Endothelial cell of umbilical vein (primary cell): Measurements from ENCODE around the gene PERCC1. TPM values are rescaled to one million over a fixed set of nuclear protein-coding genes. Genes with fewer than 3 reads are reported as not detected.

Experiments used
- BruUV-seq: library from RNA; stranded (reverse); fragments of 400-500 nt; replicated peaks from 2 replicates; lab custom pipeline; 2021; lab: Mats Ljungman, UMichigan
- CTCF ChIA-PET: fragments of 300-600, 350-600 bp; sonication (Branson Sonifier 250); formaldehyde crosslinking; loops from one replicate; lab custom pipeline; 2021; ENCODE audit warnings: antibody characterized with exemption, inconsistent platforms; lab: Charles Lee
- POLR2A ChIA-PET: fragments of 300-600, 350-600 bp; sonication (Branson Sonifier 250); formaldehyde crosslinking; loops from one replicate; lab custom pipeline; 2021; ENCODE audit warnings: antibody characterized with exemption, inconsistent platforms; lab: Charles Lee
- DNase-seq: peaks from one replicate; pipeline ENCODE4 v3.0.0-alpha.2; 2011; ENCODE audit warnings: low read depth, low spot score
- FAIRE-seq: peaks from 2 replicates; lab custom pipeline; 2011; peaks lifted over from hg19 to GRCh38; lab: Jason Lieb, UNC
- H2AFZ ChIP-seq: 2 replicates; pipeline ENCODE4 v1.6.0; 2012; ENCODE audit warnings: low read depth, low read length, control low read depth, inconsistent platforms
- H3K27ac ChIP-seq: 2 replicates; pipeline ENCODE4 v1.5.1; 2011; ENCODE audit warnings: low read depth, mild to moderate bottlenecking, control low read depth, low read length, moderate library complexity; ENCODE audit not compliant: insufficient read depth
- H3K27me3 ChIP-seq, 2 experiments: 2 replicates each; pipeline versions ENCODE4 v1.6.0 to v1.6.1; 2011; ENCODE audit warnings: low read length in 2 of 2, mixed read lengths in 1 of 2; ENCODE audit not compliant: control insufficient read depth in 2 of 2, insufficient read depth in 2 of 2
- H3K36me3 ChIP-seq, 2 experiments: 2 replicates in 1 of 2; 3 replicates in 1 of 2; pipeline ENCODE4 v1.5.1; 2011; ENCODE audit warnings: low read length in 2 of 2, mild to moderate bottlenecking in 1 of 2, moderate library complexity in 1 of 2; ENCODE audit not compliant: control insufficient read depth in 2 of 2, insufficient read depth in 2 of 2; ENCODE audit errors: extremely low read depth in 1 of 2
- H3K4me1 ChIP-seq: 3 replicates; pipeline ENCODE4 v1.5.1; 2011; ENCODE audit warnings: mild to moderate bottlenecking, low read length; ENCODE audit not compliant: control insufficient read depth, insufficient read depth; ENCODE audit errors: extremely low read depth
- H3K4me2 ChIP-seq: 2 replicates; pipeline ENCODE4 v1.6.1; 2011; ENCODE audit warnings: low read length, control low read depth, mixed read lengths; ENCODE audit not compliant: insufficient read depth
- H3K4me3 ChIP-seq, 3 experiments: fragments of 200-600 bp in 1 of 3; sonication (generic), shearing (Covaris generic) in 1 of 3; replicated peaks in 1 of 3; 2 replicates each; pipeline ENCODE4 v1.5.1; 2011 to 2016; ENCODE audit warnings: control low read depth in 3 of 3, low read length in 3 of 3, mild to moderate bottlenecking in 2 of 3, inconsistent platforms in 1 of 3, low read depth in 1 of 3, moderate library complexity in 1 of 3; ENCODE audit not compliant: insufficient read depth in 1 of 3
- H3K79me2 ChIP-seq: 2 replicates; pipeline ENCODE4 v1.6.0; 2012; ENCODE audit warnings: low read length, inconsistent platforms; ENCODE audit not compliant: control insufficient read depth, insufficient read depth
- H3K9ac ChIP-seq: replicated peaks from 2 replicates; pipeline ENCODE3; 2011; ENCODE audit warnings: low read length, control low read depth; ENCODE audit not compliant: insufficient read depth; ENCODE audit errors: extremely low read depth
- H3K9me1 ChIP-seq: replicated peaks from 3 replicates; pipeline ENCODE4 v1.6.0; 2011; ENCODE audit warnings: mild to moderate bottlenecking, low read length; ENCODE audit not compliant: control insufficient read depth, insufficient read depth; ENCODE audit errors: extremely low read depth
- H3K9me3 ChIP-seq: replicated peaks from 2 replicates; pipeline ENCODE4 v1.5.1; 2012; ENCODE audit warnings: low read length, inconsistent platforms; ENCODE audit not compliant: control insufficient read depth, insufficient read depth
- H4K20me1 ChIP-seq: replicated peaks from 2 replicates; pipeline ENCODE3; 2011; ENCODE audit warnings: mild to moderate bottlenecking, low read length; ENCODE audit not compliant: control insufficient read depth, insufficient read depth; ENCODE audit errors: extremely low read depth
- CTCF ChIP-seq, 2 donors: IDR thresholded peaks; 1 replicate in 1 of 2; 2 replicates in 1 of 2; pipeline ENCODE4 v1.5.1; 2011; ENCODE audit warnings: low read length in 2 of 2, mild to moderate bottlenecking in 2 of 2, moderate library complexity in 2 of 2, control low read depth in 1 of 2, inconsistent platforms in 1 of 2, low read depth in 1 of 2; ENCODE audit not compliant: insufficient read depth in 1 of 2; ENCODE audit errors: extremely low read depth in 1 of 2
- EZH2 ChIP-seq: IDR thresholded peaks from 2 replicates; pipeline ENCODE4 v1.6.1; 2012; ENCODE audit warnings: borderline replicate concordance, low read depth, mild to moderate bottlenecking, moderate library complexity, low read length, inconsistent platforms; ENCODE audit not compliant: severe bottlenecking
- FOS ChIP-seq: IDR thresholded peaks from 2 replicates; pipeline ENCODE4 v1.6.1; 2011; ENCODE audit warnings: mild to moderate bottlenecking, low read length, moderate library complexity, borderline replicate concordance; ENCODE audit not compliant: insufficient read depth
- GATA2 ChIP-seq: IDR thresholded peaks from 2 replicates; pipeline ENCODE4 v1.7.0; 2011; ENCODE audit warnings: low read depth, mild to moderate bottlenecking, moderate library complexity, mixed read lengths, low read length; ENCODE audit not compliant: insufficient read length, insufficient read depth
- JUN ChIP-seq: IDR thresholded peaks from 2 replicates; pipeline ENCODE4 v1.6.1; 2011; ENCODE audit warnings: borderline replicate concordance, low read depth; ENCODE audit not compliant: insufficient read length, insufficient read depth
- MAX ChIP-seq: IDR thresholded peaks from 2 replicates; pipeline ENCODE4 v1.6.1; 2011; ENCODE audit not compliant: insufficient read depth, insufficient read length
- MYC ChIP-seq: IDR thresholded peaks from one replicate; pipeline ENCODE4 v1.6.1; 2011; ENCODE audit warnings: mild to moderate bottlenecking, low read depth, low read length
- POLR2A ChIP-seq: IDR thresholded peaks from 2 replicates; pipeline ENCODE4 v1.6.1; 2012; ENCODE audit warnings: low read depth, mild to moderate bottlenecking, control low read depth, low read length
- POLR2AphosphoS5 ChIP-seq: IDR thresholded peaks from 2 replicates; pipeline ENCODE4 v1.6.1; 2012; ENCODE audit warnings: low read depth, mild to moderate bottlenecking, control low read depth, low read length, moderate library complexity; ENCODE audit not compliant: insufficient read depth
- dilution Hi-C: fragments of 300-500 bp; cut with MboI; formaldehyde crosslinking; loops from one replicate; pipeline ENCODE4 v1.15.0; 2019; ENCODE audit warnings: low sequenced_read_pairs; ENCODE audit not compliant: extremely low pct_ligation_motif_present
- intact Hi-C: fragments of 100-400 bp; cut with micrococcal nuclease; formaldehyde crosslinking; loops from one replicate; pipeline ENCODE4 v1.10.0; 2022
- polyA plus RNA-seq, 4 experiments: library from polyadenylated mRNA; depleted of rRNA in 3 of 4; stranded (reverse) in 3 of 4; unstranded in 1 of 4; fragments of >200 nt; gene quantifications; 2 replicates each; pipeline versions ENCODE4 v1.2.1 to v1.2.3, GENCODE V29; 2011 to 2012; ENCODE audit warnings: missing spikeins in 1 of 4
- total RNA-seq: library from RNA; stranded (reverse); gene quantifications from 2 replicates; pipeline ENCODE4 v1.2.3, GENCODE V29; 2021

The PERCC1 gene
- total and polyA plus RNA-seq, 2 donors (not counting 3 experiments of a cell fraction or from before 2014, with no cell fraction given), result not detected

GRCh38 chr16:1381612-1382406, 49.1 kb upstream of the PERCC1 start:
- BruUV-seq, result no TSS peak
- Histone ChIP-seq H3K36me3 (peaks cover 0 to 8% of the 10 kb centered on the region in 2 experiments), H3K27me3 (no peaks in the 10 kb centered on the region), H3K4me1 (peaks cover 12% of the 10 kb centered on the region), H3K79me2 (peaks cover 19% of the 10 kb centered on the region), H3K9ac (no peak overlapping the region), H2AFZ (no peak overlapping the region), H3K4me2 (no peak overlapping the region), H3K4me3 (no peak overlapping the region), H3K27ac (no peak overlapping the region), H3K9me3 (no peaks in the 10 kb centered on the region), H4K20me1 (no peaks in the 10 kb centered on the region), H3K9me1 (no peaks in the 10 kb centered on the region)
- intact Hi-C loops (no loop called here), dilution Hi-C loops (no loop called here)
- ChIA-PET CTCF (interaction anchor here (4.3 kb wide), 1 partner anchor 18 kb away, joined by 24 read pairs; no protein-coding TSS in a partner anchor), POLR2A (no interaction called here)
- FAIRE-seq (no peak), DNase-seq (no peak)
- TF ChIP-seq MYC, result no peak
- TF ChIP-seq MAX, result no peak
- TF ChIP-seq EZH2, result no peak
- no peak for TF ChIP-seq POLR2A
- no peak for TF ChIP-seq GATA2
- no peak for TF ChIP-seq POLR2AphosphoS5
- no peak for TF ChIP-seq FOS
- no peak for TF ChIP-seq JUN
- no peak for TF ChIP-seq CTCF (IDR thresholded peaks at IDR 0.05; ENCODE audit: extremely low read depth in 1 of 2, insufficient read depth in 1 of 2, low read depth in 1 of 2, low read length in 2 of 2)
